ENCODE measurements around the gene LYL1. TPM values are rescaled to one million over a fixed set of nuclear protein-coding genes. Genes with fewer than 3 reads are reported as not detected.

LYL1 gene
- total RNA-seq, 1 experiment from 2014 or later, result 0.63 TPM

DNA sequence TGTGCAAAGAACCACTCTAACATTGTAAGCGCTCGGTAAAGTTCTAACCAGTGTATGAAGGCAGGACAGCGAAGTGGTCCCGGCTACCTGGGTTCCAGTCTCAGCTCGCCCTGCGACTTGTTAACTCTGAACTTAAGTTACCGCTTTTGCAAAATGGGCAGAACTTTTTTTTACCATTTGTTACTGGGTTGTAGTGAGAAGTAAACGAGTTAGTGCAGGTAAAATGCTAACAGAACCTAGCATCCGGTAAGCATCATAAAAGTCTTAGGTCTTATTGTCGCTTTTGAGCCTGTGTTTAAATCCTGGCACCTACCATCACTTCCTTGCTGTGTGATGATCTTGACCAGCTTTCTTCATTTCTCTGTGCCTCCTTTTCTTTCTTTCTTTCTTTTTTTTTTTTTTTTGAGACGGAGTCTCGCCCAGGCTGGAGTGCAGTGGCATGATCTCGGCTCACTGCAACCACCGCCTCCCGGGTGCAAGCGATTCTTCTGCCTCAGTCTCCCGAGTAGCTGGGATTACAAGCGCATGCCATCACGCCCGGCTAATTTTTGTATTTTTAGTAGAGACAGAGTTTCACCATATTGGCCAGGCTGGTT, 14.6 kb upstream of the LYL1 start:
- Histone ChIP-seq H3K79me2 (ENCODE audit: insufficient read depth, low read length) (peaks cover 44% of the 10 kb centered on the region), H2BK15ac (ENCODE audit: low read depth, low read length) (no peak overlapping the region), H3K4ac (ENCODE audit: low read depth, low read length) (no peak overlapping the region), H4K5ac (ENCODE audit: insufficient read length, low read depth, low read length) (no peak overlapping the region), H3K79me1 (ENCODE audit: insufficient read depth, low read depth, low read length, poor library complexity, severe bottlenecking) (no peaks in the 10 kb centered on the region), H3K56ac (ENCODE audit: insufficient read length, low read depth, low read length) (no peak overlapping the region), H3K27me3 (ENCODE audit: insufficient read depth, low read length) (no peaks in the 10 kb centered on the region), H4K20me1 (ENCODE audit: control insufficient read depth, insufficient read depth, insufficient read length) (no peaks in the 10 kb centered on the region), H3K23ac (ENCODE audit: insufficient read length, low read depth, low read length) (no peak overlapping the region), H2BK20ac (ENCODE audit: low read depth, low read length, poor library complexity, severe bottlenecking) (no peak overlapping the region), H2BK12ac (ENCODE audit: insufficient read length, low read depth, low read length) (no peak overlapping the region), H2AFZ (ENCODE audit: low read length) (no peak overlapping the region), H2BK5ac (ENCODE audit: insufficient read length, low read length) (no peak overlapping the region), H4K91ac (ENCODE audit: insufficient read length, low read depth, low read length) (no peak overlapping the region), H2AK5ac (ENCODE audit: insufficient read length, low read length) (no peak overlapping the region), H3K9me3 (ENCODE audit: control insufficient read depth, low read depth, low read length) (no peaks in the 10 kb centered on the region), H4K8ac (replicated peaks; ENCODE audit: insufficient read length, low read depth, low read length) (no peak overlapping the region), H3K4me2 (ENCODE audit: insufficient read depth, insufficient read length, low read length) (peak overlapping the region; percentile 66), H3K9ac (ENCODE audit: extremely low read depth, insufficient read length, low read length) (peak overlapping the region; percentile 37), H3T11ph (ENCODE audit: low read length) (no peak overlapping the region), H3K4me1 (ENCODE audit: insufficient read depth, low read length) (peaks cover 11% of the 10 kb centered on the region; the same call in 1 of the 2 replicates), H3K23me2 (ENCODE audit: insufficient read length, low read depth, low read length, poor library complexity, severe bottlenecking) (peaks cover 11% of the 10 kb centered on the region), H3K18ac (ENCODE audit: insufficient read length, low read depth, low read length) (no peak overlapping the region), H3K14ac (ENCODE audit: insufficient read depth, low read length) (no peak overlapping the region), H2BK120ac (ENCODE audit: low read depth, low read length, poor library complexity, severe bottlenecking) (no peak overlapping the region), H3K27ac (ENCODE audit: insufficient read length, low read depth, low read length) (no peak overlapping the region)
- peaks cover 41 to 46% of the 10 kb centered on the region in 2 experiments for H3K4me1 Mint-ChIP-seq
- peaks cover 0 to 1% of the 10 kb centered on the region in 2 experiments; a peak in 2 of 5 replicates for H3K9me3 Mint-ChIP-seq
- TF ChIP-seq, protein P1, sequence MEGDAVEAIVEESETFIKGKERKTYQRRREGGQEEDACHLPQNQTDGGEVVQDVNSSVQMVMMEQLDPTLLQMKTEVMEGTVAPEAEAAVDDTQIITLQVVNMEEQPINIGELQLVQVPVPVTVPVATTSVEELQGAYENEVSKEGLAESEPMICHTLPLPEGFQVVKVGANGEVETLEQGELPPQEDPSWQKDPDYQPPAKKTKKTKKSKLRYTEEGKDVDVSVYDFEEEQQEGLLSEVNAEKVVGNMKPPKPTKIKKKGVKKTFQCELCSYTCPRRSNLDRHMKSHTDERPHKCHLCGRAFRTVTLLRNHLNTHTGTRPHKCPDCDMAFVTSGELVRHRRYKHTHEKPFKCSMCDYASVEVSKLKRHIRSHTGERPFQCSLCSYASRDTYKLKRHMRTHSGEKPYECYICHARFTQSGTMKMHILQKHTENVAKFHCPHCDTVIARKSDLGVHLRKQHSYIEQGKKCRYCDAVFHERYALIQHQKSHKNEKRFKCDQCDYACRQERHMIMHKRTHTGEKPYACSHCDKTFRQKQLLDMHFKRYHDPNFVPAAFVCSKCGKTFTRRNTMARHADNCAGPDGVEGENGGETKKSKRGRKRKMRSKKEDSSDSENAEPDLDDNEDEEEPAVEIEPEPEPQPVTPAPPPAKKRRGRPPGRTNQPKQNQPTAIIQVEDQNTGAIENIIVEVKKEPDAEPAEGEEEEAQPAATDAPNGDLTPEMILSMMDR (conservative IDR thresholded peaks at IDR 0.05), result no peak
- H3K4me3 Mint-ChIP-seq, result peak overlapping the region; percentile 98 to 100
- no peak for DNase-seq
- peak overlapping the region; percentile 55 to 99 (median 99); a peak in 5 of 7 replicates for H3K27ac Mint-ChIP-seq
- WGBS (ENCODE audit: extremely low coverage, insufficient read length, low lambda C conversion rate), result no CpG with 5 or more reads among the region's 20 CpGs
- H3K36me3 Mint-ChIP-seq (ENCODE audit: insufficient read depth in 1 of 3, low read depth in 3 of 3), result peaks cover 9 to 54% (median 48%) of the 10 kb centered on the region in 3 experiments; a peak in 6 of 7 replicates
- H3K27me3 Mint-ChIP-seq (ENCODE audit: low read depth), result no peaks in the 10 kb centered on the region

Data from H9 (cell line).